Measurements from ENCODE around the gene RHCG. TPM values are rescaled to one million over a fixed set of nuclear protein-coding genes. Genes with fewer than 3 reads are reported as not detected.

RHCG gene
- polyA plus RNA-seq, 1 of the 3 experiments (the other 2 are of a cell fraction) = not detected

- H3K9me3 ChIP-seq = no peaks in the 10 kb centered on the region
- H2AFZ ChIP-seq (ENCODE audit: low read depth) = no peak overlapping the region
- ChIA-PET POLR2A (no interaction called here), CTCF (interaction anchor here (1.2 to 5.2 kb wide), 4 partner anchors 11 to 93 kb away, joined by 3 to 33 read pairs (median 16); no protein-coding TSS in a partner anchor)
- H3K27me3 ChIP-seq (ENCODE audit: insufficient read depth) = no peaks in the 10 kb centered on the region
- no peak overlapping the region for H3K4me2 ChIP-seq
- H3K9me2 ChIP-seq = no peaks in the 10 kb centered on the region
- TF ChIP-seq JUND (IDR thresholded peaks at IDR 0.05) (no peak), YY1 (IDR thresholded peaks at IDR 0.05; ENCODE audit: low read depth) (no peak), TCF12 (IDR thresholded peaks at IDR 0.05) (no peak), EP300 (IDR thresholded peaks at IDR 0.05; ENCODE audit: borderline replicate concordance in 1 of 2, low read depth in 1 of 2, low read length in 1 of 2) (no peak), GATA2 (CRISPR knock-in tag; IDR thresholded peaks at IDR 0.05) (no peak), NRF1 (IDR thresholded peaks at IDR 0.05; ENCODE audit: low read depth, low read length) (no peak), RFX5 (IDR thresholded peaks at IDR 0.05; ENCODE audit: low read length) (no peak), RCOR1 (IDR thresholded peaks at IDR 0.05; ENCODE audit: low read length) (no peak), IRF3 (IDR thresholded peaks at IDR 0.05; ENCODE audit: low read depth, low read length) (no peak), POLR2AphosphoS5 (IDR thresholded peaks at IDR 0.05; ENCODE audit: low read depth, low read length) (no peak), ELF1 (IDR thresholded peaks at IDR 0.05) (no peak)
- TF ChIP-seq, protein P1, sequence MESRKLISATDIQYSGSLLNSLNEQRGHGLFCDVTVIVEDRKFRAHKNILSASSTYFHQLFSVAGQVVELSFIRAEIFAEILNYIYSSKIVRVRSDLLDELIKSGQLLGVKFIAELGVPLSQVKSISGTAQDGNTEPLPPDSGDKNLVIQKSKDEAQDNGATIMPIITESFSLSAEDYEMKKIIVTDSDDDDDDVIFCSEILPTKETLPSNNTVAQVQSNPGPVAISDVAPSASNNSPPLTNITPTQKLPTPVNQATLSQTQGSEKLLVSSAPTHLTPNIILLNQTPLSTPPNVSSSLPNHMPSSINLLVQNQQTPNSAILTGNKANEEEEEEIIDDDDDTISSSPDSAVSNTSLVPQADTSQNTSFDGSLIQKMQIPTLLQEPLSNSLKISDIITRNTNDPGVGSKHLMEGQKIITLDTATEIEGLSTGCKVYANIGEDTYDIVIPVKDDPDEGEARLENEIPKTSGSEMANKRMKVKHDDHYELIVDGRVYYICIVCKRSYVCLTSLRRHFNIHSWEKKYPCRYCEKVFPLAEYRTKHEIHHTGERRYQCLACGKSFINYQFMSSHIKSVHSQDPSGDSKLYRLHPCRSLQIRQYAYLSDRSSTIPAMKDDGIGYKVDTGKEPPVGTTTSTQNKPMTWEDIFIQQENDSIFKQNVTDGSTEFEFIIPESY (IDR thresholded peaks at IDR 0.05; ENCODE audit: borderline replicate concordance, low read depth) = no peak
- no peak for DNase-seq
- no peaks in the 10 kb centered on the region for H3K79me2 ChIP-seq (ENCODE audit: insufficient read depth)
- no peaks in the 10 kb centered on the region for H3K36me3 ChIP-seq (replicated peaks in 1 of 2; ENCODE audit: control insufficient read depth in 1 of 2, insufficient read depth in 2 of 2, low read length in 1 of 2)
- WGBS (ENCODE audit: low lambda C conversion rate) = 74% methylated on average over 1 of the region's 1 CpG
- H3K27ac ChIP-seq (ENCODE audit: low read depth in 2 of 2, low read length in 1 of 2) = no peak overlapping the region
- no peaks in the 10 kb centered on the region for H3F3A ChIP-seq (replicated peaks; ENCODE audit: insufficient read depth)
- H3K9ac ChIP-seq = no peak overlapping the region
- H4K20me1 ChIP-seq (ENCODE audit: insufficient read depth) = no peaks in the 10 kb centered on the region
- peaks cover 9 to 53% of the 10 kb centered on the region in 2 experiments; a peak in 3 of 4 replicates for H3K4me1 ChIP-seq (ENCODE audit: control insufficient read depth in 1 of 2, insufficient read depth in 2 of 2, low read depth in 1 of 2, low read length in 1 of 2)
- H3K4me3 ChIP-seq (ENCODE audit: low read depth in 2 of 2, low read length in 1 of 2) = no peak overlapping the region
These were observed 44.5 kb downstream of the RHCG start for GRCh38 chr15:89451846-89452245.

GRCh38 chr15:89450076-89451006 lies 46.0 kb downstream of the RHCG start:
- Histone ChIP-seq H3K9me2 (no peaks in the 10 kb centered on the region), H3K4me3 (ENCODE audit: low read depth in 2 of 2, low read length in 1 of 2) (no peak overlapping the region), H3F3A (replicated peaks; ENCODE audit: insufficient read depth) (no peaks in the 10 kb centered on the region), H3K9ac (no peak overlapping the region), H2AFZ (ENCODE audit: low read depth) (0 out of 2 replicates have a peak overlapping the region, but pooled peaks have one; percentile 35), H3K36me3 (replicated peaks in 1 of 2; ENCODE audit: control insufficient read depth in 1 of 2, insufficient read depth in 2 of 2, low read length in 1 of 2) (no peaks in the 10 kb centered on the region), H3K9me3 (no peaks in the 10 kb centered on the region), H3K4me2 (peak overlapping the region; percentile 26; the same call in 1 of the 2 replicates), H3K79me2 (ENCODE audit: insufficient read depth) (no peaks in the 10 kb centered on the region), H4K20me1 (ENCODE audit: insufficient read depth) (no peaks in the 10 kb centered on the region), H3K27me3 (ENCODE audit: insufficient read depth) (no peaks in the 10 kb centered on the region), H3K4me1 (ENCODE audit: control insufficient read depth in 1 of 2, insufficient read depth in 2 of 2, low read depth in 1 of 2, low read length in 1 of 2) (peaks cover 9 to 57% of the 10 kb centered on the region in 2 experiments; a peak in 3 of 4 replicates), H3K27ac (ENCODE audit: low read depth in 2 of 2, low read length in 1 of 2) (peak overlapping the region in 1 of 2 experiments; percentile 68; a peak in 2 of 4 replicates)
- ChIA-PET POLR2A (interaction anchor here (0.6 to 0.9 kb wide), 3 partner anchors 51 to 215 kb away, joined by 3 read pairs; no protein-coding TSS in a partner anchor), CTCF (interaction anchor here (0.7 to 18.5 kb wide), 9 partner anchors 9 to 244 kb away, joined by 3 to 446 read pairs (median 8); no protein-coding TSS in a partner anchor)
- WGBS (ENCODE audit: low lambda C conversion rate) = 33% methylated on average over 11 of the region's 11 CpGs
- peak; percentile 77 for DNase-seq
- TF ChIP-seq RAD21 (IDR thresholded peaks at IDR 0.05; ENCODE audit: low read length) (peak; percentile 34; the same call in 1 of the 2 replicates), SIN3A (IDR thresholded peaks at IDR 0.05; ENCODE audit: borderline replicate concordance, low read depth, low read length) (no peak), FOXM1 (IDR thresholded peaks at IDR 0.05; ENCODE audit: low read depth) (no peak)
- TF ChIP-seq, protein P2, sequence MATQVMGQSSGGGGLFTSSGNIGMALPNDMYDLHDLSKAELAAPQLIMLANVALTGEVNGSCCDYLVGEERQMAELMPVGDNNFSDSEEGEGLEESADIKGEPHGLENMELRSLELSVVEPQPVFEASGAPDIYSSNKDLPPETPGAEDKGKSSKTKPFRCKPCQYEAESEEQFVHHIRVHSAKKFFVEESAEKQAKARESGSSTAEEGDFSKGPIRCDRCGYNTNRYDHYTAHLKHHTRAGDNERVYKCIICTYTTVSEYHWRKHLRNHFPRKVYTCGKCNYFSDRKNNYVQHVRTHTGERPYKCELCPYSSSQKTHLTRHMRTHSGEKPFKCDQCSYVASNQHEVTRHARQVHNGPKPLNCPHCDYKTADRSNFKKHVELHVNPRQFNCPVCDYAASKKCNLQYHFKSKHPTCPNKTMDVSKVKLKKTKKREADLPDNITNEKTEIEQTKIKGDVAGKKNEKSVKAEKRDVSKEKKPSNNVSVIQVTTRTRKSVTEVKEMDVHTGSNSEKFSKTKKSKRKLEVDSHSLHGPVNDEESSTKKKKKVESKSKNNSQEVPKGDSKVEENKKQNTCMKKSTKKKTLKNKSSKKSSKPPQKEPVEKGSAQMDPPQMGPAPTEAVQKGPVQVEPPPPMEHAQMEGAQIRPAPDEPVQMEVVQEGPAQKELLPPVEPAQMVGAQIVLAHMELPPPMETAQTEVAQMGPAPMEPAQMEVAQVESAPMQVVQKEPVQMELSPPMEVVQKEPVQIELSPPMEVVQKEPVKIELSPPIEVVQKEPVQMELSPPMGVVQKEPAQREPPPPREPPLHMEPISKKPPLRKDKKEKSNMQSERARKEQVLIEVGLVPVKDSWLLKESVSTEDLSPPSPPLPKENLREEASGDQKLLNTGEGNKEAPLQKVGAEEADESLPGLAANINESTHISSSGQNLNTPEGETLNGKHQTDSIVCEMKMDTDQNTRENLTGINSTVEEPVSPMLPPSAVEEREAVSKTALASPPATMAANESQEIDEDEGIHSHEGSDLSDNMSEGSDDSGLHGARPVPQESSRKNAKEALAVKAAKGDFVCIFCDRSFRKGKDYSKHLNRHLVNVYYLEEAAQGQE (IDR thresholded peaks at IDR 0.05; ENCODE audit: low read depth, low read length) = no peak
- TF ChIP-seq, protein P1 (IDR thresholded peaks at IDR 0.05; ENCODE audit: borderline replicate concordance, low read depth) = no peak

All from SK-N-SH (cell line).